ENCODE data around the gene C10orf95. TPM values are rescaled to one million over a fixed set of nuclear protein-coding genes. Genes with fewer than 3 reads are reported as not detected.

The C10orf95 gene
- total and polyA plus RNA-seq, 2 donors (not counting 1 experiment from before 2014, with no cell fraction given): 0.32 to 0.63 TPM

GRCh38 chr10:102476466-102477141, 25.3 kb upstream of the C10orf95 start:
- Mint-ChIP-seq H3K4me3 (no peak overlapping the region), H3K4me1 (peaks cover 7% of the 10 kb centered on the region), H3K9me3 (ENCODE audit: insufficient read depth) (no peaks in the 10 kb centered on the region), H3K27ac (no peak overlapping the region), H3K27me3 (no peaks in the 10 kb centered on the region)
- Histone ChIP-seq H3K9ac (ENCODE audit: low read length) (no peak overlapping the region), H3K4me1 (ENCODE audit: control insufficient read depth in 2 of 2, insufficient read depth in 2 of 2, low read length in 2 of 2) (peaks cover 0 to 7% of the 10 kb centered on the region in 2 donors), H4K20me1 (ENCODE audit: control insufficient read depth, insufficient read depth, low read length, poor library complexity, severe bottlenecking) (no peaks in the 10 kb centered on the region), H3K36me3 (replicated peaks in 1 of 2; ENCODE audit: control extremely low read depth in 1 of 2, control insufficient read depth in 1 of 2, extremely low read depth in 1 of 2, insufficient read depth in 2 of 2, low read length in 1 of 2) (peaks cover 0 to 25% of the 10 kb centered on the region in 2 experiments), H2AFZ (ENCODE audit: insufficient read depth, low read depth, low read length, poor library complexity, severe bottlenecking) (no peak overlapping the region), H3K79me2 (ENCODE audit: control insufficient read depth, insufficient read depth, low read length) (no peaks in the 10 kb centered on the region), H3K4me2 (replicated peaks; ENCODE audit: low read depth, low read length, poor library complexity, severe bottlenecking) (no peak overlapping the region), H3K27ac (ENCODE audit: low read length in 2 of 2) (no peak overlapping the region), H3K9me3 (ENCODE audit: control extremely low read depth in 1 of 3, control insufficient read depth in 2 of 3, insufficient read depth in 1 of 3, low read length in 2 of 3) (no peaks in the 10 kb centered on the region), H3K27me3 (replicated peaks in 1 of 4; ENCODE audit: control extremely low read depth in 1 of 4, control insufficient read depth in 3 of 4, insufficient read depth in 4 of 4, low read length in 3 of 4) (no peaks in the 10 kb centered on the region), H3K4me3 (ENCODE audit: control extremely low read depth in 1 of 5, extremely low read depth in 1 of 5, insufficient read depth in 1 of 5, low read depth in 2 of 5, low read length in 4 of 5) (no peak overlapping the region)
- CTCF ChIA-PET: interaction anchor here (1.0 to 4.8 kb wide), 4 partner anchors 15 to 107 kb away, joined by 3 to 36 read pairs (median 6); no protein-coding TSS in a partner anchor
- ATAC-seq (ENCODE audit: low read depth) (no peak), DNase-seq (no peak)
- intact Hi-C loops (cut with micrococcal nuclease): no loop called here
- POLR2A ChIA-PET: no interaction called here
- TF ChIP-seq EZH2 (IDR thresholded peaks at IDR 0.05; ENCODE audit: borderline replicate concordance, insufficient read depth, low read depth, low read length, poor library complexity, severe bottlenecking): no peak
- TF ChIP-seq CTCF (IDR thresholded peaks at IDR 0.05): no peak
- 86% methylated on average over 7 of the region's 9 CpGs for WGBS (ENCODE audit: insufficient coverage)

- no peak overlapping the region for H2AFZ ChIP-seq (ENCODE audit: insufficient read depth, low read depth, low read length, poor library complexity, severe bottlenecking)
- ATAC-seq (ENCODE audit: low read depth) (no peak), DNase-seq (no peak)
- TF ChIP-seq EZH2 (IDR thresholded peaks at IDR 0.05; ENCODE audit: borderline replicate concordance, insufficient read depth, low read depth, low read length, poor library complexity, severe bottlenecking): no peak
- no peak for TF ChIP-seq CTCF (IDR thresholded peaks at IDR 0.05)
- H3K9ac ChIP-seq (ENCODE audit: low read length): no peak overlapping the region
- Mint-ChIP-seq H3K27ac (peak overlapping the region; percentile 63), H3K4me3 (no peak overlapping the region), H3K9me3 (ENCODE audit: insufficient read depth) (no peaks in the 10 kb centered on the region), H3K27me3 (no peaks in the 10 kb centered on the region), H3K4me1 (peaks cover 7% of the 10 kb centered on the region)
- H3K27me3 ChIP-seq (replicated peaks in 1 of 4; ENCODE audit: control extremely low read depth in 1 of 4, control insufficient read depth in 3 of 4, insufficient read depth in 4 of 4, low read length in 3 of 4): no peaks in the 10 kb centered on the region
- H3K4me2 ChIP-seq (replicated peaks; ENCODE audit: low read depth, low read length, poor library complexity, severe bottlenecking): no peak overlapping the region
- H3K9me3 ChIP-seq (ENCODE audit: control extremely low read depth in 1 of 3, control insufficient read depth in 2 of 3, insufficient read depth in 1 of 3, low read length in 2 of 3): no peaks in the 10 kb centered on the region
- H4K20me1 ChIP-seq (ENCODE audit: control insufficient read depth, insufficient read depth, low read length, poor library complexity, severe bottlenecking): no peaks in the 10 kb centered on the region
- no peaks in the 10 kb centered on the region for H3K79me2 ChIP-seq (ENCODE audit: control insufficient read depth, insufficient read depth, low read length)
- H3K4me3 ChIP-seq (ENCODE audit: control extremely low read depth in 1 of 5, extremely low read depth in 1 of 5, insufficient read depth in 1 of 5, low read depth in 2 of 5, low read length in 4 of 5): no peak overlapping the region
- WGBS (ENCODE audit: insufficient coverage): 96% methylated on average over 9 of the region's 9 CpGs
- H3K36me3 ChIP-seq (replicated peaks in 1 of 2; ENCODE audit: control extremely low read depth in 1 of 2, control insufficient read depth in 1 of 2, extremely low read depth in 1 of 2, insufficient read depth in 2 of 2, low read length in 1 of 2): peaks cover 0 to 15% of the 10 kb centered on the region in 2 experiments
- ChIA-PET POLR2A (interaction anchor here (0.7 kb wide), 1 partner anchor 104 kb away, joined by 4 read pairs; no protein-coding TSS in a partner anchor), CTCF (interaction anchor here (1.8 to 4.8 kb wide), 2 partner anchors 13 to 82 kb away, joined by 8 to 36 read pairs; no protein-coding TSS in a partner anchor)
- intact Hi-C loops (cut with micrococcal nuclease): no loop called here
- H3K4me1 ChIP-seq (ENCODE audit: control insufficient read depth in 2 of 2, insufficient read depth in 2 of 2, low read length in 2 of 2): peaks cover 0 to 7% of the 10 kb centered on the region in 2 donors
- no peak overlapping the region for H3K27ac ChIP-seq (ENCODE audit: low read length in 2 of 2)
Observed at GRCh38 chr10:102475451-102476040, 24.2 kb upstream of the C10orf95 start.

All from B cell (primary cell).